Esophagus squamous epithelium (tissue), 5 donors: ENCODE results near the gene PLEKHM3. TPM values are rescaled to one million over a fixed set of nuclear protein-coding genes. Genes with fewer than 3 reads are reported as not detected.

Experiments
- DNase-seq: peaks from one replicate; lab custom pipeline; 2025; lab: John Stamatoyannopoulos, UW
- H3K27ac ChIP-seq, 4 donors: fragments of 200-600 bp; sonication (generic); one replicate each; pipeline ENCODE4 v1.5.1; 2016 to 2019; ENCODE audit warnings: mild to moderate bottlenecking in 1 of 4
- H3K27me3 ChIP-seq, 4 donors: fragments of 200-600 bp; sonication (generic); 1 replicate in 3 of 4; 2 replicates in 1 of 4; pipeline versions ENCODE4 v1.5.1 to v1.6.0; 2017 to 2021; ENCODE audit warnings: antibody characterized with exemption in 1 of 4
- H3K36me3 ChIP-seq, 3 donors: fragments of 200-600 bp; sonication (generic); one replicate each; pipeline ENCODE4 v1.5.1; 2016 to 2019
- H3K4me1 ChIP-seq, 3 donors: fragments of 200-600 bp; sonication (generic); one replicate each; pipeline ENCODE4 v1.5.1; 2017 to 2019
- H3K4me3 ChIP-seq, 4 donors: fragments of 200-600 bp; sonication (generic); 1 replicate in 3 of 4; 2 replicates in 1 of 4; pipeline ENCODE4 v1.5.1; 2016 to 2019; ENCODE audit warnings: mild to moderate bottlenecking in 2 of 4, moderate library complexity in 1 of 4
- H3K9me3 ChIP-seq, 3 donors: fragments of 200-600 bp; sonication (generic); one replicate each; pipeline ENCODE4 v1.5.1; 2016 to 2019
- POLR2A ChIP-seq, 4 donors: fragments of 450-650 bp; IDR thresholded peaks; one replicate each; pipeline ENCODE4 v1.6.1; 2017; ENCODE audit warnings: antibody characterized with exemption in 4 of 4, mild to moderate bottlenecking in 4 of 4, moderate library complexity in 3 of 4
- WGBS, 2 donors: methylation state at CpG; one replicate each; pipeline ENCODE4 v1.1.5; 2018; 5-methylcytosine and 5-hydroxymethylcytosine counted together
- intact Hi-C: fragments of 100-400 bp; cut with DNase I; formaldehyde crosslinking; loops from one replicate; pipeline ENCODE4 v1.15.0; 2022
- total RNA-seq, 4 donors: library from RNA; depleted of rRNA; stranded (reverse); fragments of >200 nt; gene quantifications; one replicate each; pipeline ENCODE4 v1.1.0, GENCODE V29; 2016
- TF ChIP-seq, protein P1 (sequence below), 6 experiments: fragments of 450-650 bp in 4 of 6; fragments of 200-600 bp in 2 of 6; sonication (generic) in 2 of 6; IDR thresholded peaks; one replicate each; pipeline ENCODE4 v1.5.1; 2016 to 2019; ENCODE audit warnings: antibody characterized with exemption in 6 of 6, mild to moderate bottlenecking in 4 of 6, moderate library complexity in 4 of 6
- donor health status: DM: yes; HTN: yes; CAD: no.

PLEKHM3 gene
- total RNA-seq, 4 donors from 2014 or later, result 3.7 to 19.3 (median 6.7) TPM

DNA sequence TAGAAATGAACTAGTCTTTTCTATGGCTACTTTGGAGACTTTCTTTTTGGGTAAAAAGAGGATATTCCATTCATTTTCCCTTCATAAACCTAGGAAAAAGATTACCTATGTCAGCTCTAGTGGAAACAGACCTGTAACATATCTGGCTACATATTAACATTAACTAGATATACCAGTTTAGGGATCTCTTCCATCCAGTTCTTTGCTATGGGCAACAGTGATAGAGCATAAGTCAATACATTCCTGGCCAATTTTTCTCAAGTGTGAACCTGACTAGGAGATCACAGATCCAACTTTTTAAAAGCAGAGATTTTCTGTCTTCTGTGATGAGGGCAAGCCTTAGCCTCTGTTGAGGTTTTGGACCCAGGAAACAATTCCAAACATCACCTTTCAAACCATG, 34.5 kb downstream of the PLEKHM3 start:
- TF ChIP-seq, protein P1, sequence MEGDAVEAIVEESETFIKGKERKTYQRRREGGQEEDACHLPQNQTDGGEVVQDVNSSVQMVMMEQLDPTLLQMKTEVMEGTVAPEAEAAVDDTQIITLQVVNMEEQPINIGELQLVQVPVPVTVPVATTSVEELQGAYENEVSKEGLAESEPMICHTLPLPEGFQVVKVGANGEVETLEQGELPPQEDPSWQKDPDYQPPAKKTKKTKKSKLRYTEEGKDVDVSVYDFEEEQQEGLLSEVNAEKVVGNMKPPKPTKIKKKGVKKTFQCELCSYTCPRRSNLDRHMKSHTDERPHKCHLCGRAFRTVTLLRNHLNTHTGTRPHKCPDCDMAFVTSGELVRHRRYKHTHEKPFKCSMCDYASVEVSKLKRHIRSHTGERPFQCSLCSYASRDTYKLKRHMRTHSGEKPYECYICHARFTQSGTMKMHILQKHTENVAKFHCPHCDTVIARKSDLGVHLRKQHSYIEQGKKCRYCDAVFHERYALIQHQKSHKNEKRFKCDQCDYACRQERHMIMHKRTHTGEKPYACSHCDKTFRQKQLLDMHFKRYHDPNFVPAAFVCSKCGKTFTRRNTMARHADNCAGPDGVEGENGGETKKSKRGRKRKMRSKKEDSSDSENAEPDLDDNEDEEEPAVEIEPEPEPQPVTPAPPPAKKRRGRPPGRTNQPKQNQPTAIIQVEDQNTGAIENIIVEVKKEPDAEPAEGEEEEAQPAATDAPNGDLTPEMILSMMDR (IDR thresholded peaks at IDR 0.05), result no peak
- no peak for TF ChIP-seq POLR2A (IDR thresholded peaks at IDR 0.05)
- no peak for DNase-seq
- peaks cover 0 to 15% (median 0%) of the 10 kb centered on the region in 3 donors for H3K4me1 ChIP-seq

DNA sequence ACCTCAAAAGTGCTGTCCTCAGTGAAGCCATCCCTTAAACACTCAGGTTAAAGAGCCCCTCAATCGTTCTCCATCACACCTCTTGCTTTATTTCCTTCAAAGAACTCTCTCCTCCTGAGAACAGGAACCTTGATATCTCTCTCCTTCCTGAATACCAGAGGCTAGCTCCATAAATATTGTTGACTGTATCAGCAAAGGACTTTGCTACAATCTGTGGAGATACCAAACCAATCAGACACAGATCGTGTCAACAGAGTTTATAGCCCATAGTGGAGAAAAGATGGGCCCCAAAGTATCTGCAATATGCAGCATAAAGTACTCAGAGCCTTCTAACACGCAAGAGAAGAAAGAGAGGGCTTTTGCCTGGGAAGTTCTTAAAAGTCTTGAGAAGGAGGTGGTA, 36.4 kb downstream of the PLEKHM3 start:
- intact Hi-C loops, result no loop called here
- Histone ChIP-seq H3K27ac (no peak overlapping the region), H3K36me3 (no peaks in the 10 kb centered on the region), H3K9me3 (no peaks in the 10 kb centered on the region), H3K4me1 (peaks cover 0 to 15% (median 0%) of the 10 kb centered on the region in 3 donors), H3K4me3 (no peak overlapping the region), H3K27me3 (no peaks in the 10 kb centered on the region)
- TF ChIP-seq POLR2A (IDR thresholded peaks at IDR 0.05), result no peak
- TF ChIP-seq, protein P1 (IDR thresholded peaks at IDR 0.05), result no peak
- 86 to 87% methylated on average over 3 of the region's 3 CpGs for WGBS, 2 donors
- DNase-seq, result no peak

More for the DNA sequence above, 34.5 kb downstream of the PLEKHM3 start:
- Histone ChIP-seq H3K27me3 (no peaks in the 10 kb centered on the region), H3K27ac (no peak overlapping the region), H3K9me3 (no peaks in the 10 kb centered on the region), H3K4me3 (no peak overlapping the region), H3K36me3 (no peaks in the 10 kb centered on the region)
- intact Hi-C loops, result no loop called here

DNA sequence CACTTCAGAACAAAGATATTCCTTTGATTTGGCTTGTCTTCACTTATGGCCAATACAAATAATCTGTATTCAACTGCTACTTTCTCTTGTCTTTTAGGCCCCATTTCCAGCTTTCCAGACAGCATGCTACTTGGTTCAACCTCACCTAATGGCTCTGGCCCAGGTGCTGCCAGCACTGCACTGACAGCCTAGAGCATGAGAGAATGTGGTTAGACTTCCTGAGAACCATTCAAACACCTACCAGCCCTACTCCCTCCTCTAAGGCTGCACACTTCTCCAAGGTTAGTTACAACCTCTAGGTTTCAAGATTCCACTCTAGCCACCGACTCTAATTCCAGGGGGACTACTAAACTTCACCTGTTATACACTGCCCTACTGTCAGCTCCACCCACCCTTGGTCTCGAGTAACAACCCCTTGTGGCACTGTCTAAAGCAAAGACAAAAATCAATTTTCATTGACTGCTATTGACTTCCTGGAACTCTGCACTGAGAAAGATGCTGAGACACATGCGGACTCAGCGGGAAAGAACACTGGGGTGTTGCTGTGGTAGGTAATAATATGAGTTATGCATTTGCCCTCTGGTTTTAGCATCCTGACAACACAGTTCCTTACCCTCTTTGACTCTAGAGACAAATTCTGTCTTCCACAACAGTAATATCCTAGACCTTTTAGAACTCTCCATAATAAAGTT, 38.2 kb downstream of the PLEKHM3 start:
- no peak for TF ChIP-seq POLR2A (IDR thresholded peaks at IDR 0.05)
- TF ChIP-seq, protein P1 (IDR thresholded peaks at IDR 0.05), result no peak
- Histone ChIP-seq H3K4me1 (peaks cover 0 to 7% (median 0%) of the 10 kb centered on the region in 3 donors), H3K4me3 (no peak overlapping the region), H3K36me3 (no peaks in the 10 kb centered on the region), H3K27ac (no peak overlapping the region), H3K9me3 (no peaks in the 10 kb centered on the region), H3K27me3 (no peaks in the 10 kb centered on the region)
- intact Hi-C loops, result no loop called here
- no peak for DNase-seq
- 89 to 93% methylated on average over 4 of the region's 4 CpGs for WGBS, 2 donors

DNA sequence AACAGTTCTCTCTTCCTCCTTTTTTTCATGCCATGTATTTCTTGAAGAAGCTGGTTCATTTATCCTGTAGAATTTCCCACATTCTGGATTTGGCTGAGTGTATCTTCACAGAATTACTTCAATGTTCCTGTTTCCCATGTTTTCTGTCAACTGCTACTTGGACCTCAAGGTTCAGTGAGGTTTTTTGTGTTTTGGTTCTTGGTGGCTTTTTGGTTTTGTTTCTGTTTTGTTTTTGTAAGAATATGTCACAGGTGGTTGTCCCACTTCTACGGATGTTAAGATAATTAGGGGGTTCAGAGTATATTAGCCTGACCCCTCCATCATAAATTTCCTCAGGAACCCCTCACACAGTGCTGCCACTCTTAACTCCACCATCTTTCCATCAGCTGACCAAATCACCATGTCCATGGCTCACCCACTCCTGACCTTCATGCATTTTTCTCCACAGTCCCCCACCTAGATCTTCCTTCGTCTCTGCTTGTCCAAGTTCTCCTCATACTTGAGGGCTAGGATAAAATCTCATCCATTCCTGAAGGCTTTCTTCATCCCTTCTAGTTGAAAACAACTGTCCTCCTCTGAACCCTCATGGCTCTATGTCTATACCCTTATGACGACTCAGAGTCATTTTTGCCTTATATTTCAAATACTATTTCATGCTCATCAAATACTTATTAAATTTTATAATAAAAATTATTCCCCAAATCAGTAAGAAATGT, 40.4 kb downstream of the PLEKHM3 start:
- Histone ChIP-seq H3K4me3 (no peak overlapping the region), H3K27ac (no peak overlapping the region), H3K27me3 (no peaks in the 10 kb centered on the region), H3K4me1 (no peaks in the 10 kb centered on the region), H3K9me3 (no peaks in the 10 kb centered on the region), H3K36me3 (no peaks in the 10 kb centered on the region)
- TF ChIP-seq, protein P1 (IDR thresholded peaks at IDR 0.05), result no peak
- no peak for TF ChIP-seq POLR2A (IDR thresholded peaks at IDR 0.05)
- intact Hi-C loops, result no loop called here
- WGBS, 2 donors, result 88 to 91% methylated on average over 3 of the region's 3 CpGs
- DNase-seq, result no peak

DNA sequence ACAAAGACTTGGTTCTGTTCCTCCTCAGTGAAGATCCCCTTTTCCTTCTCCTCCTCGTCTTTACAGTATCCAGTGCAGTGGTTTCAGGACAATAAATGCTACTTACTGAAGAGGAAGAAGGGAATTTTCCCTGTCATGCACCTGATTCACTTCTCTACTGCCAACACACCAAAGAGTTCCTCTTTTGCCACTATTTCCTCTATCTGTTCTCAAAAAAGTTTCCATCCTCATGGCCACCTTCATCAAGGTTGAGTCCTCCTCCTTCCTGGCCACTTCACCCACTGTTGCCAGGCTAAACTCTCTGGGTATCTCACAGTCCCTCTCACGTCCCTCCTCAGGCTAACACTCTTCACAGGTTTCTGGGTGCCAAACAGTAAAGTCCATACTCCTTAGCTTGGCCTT, 41.7 kb downstream of the PLEKHM3 start:
- Histone ChIP-seq H3K9me3 (no peaks in the 10 kb centered on the region), H3K36me3 (no peaks in the 10 kb centered on the region), H3K27ac (no peak overlapping the region), H3K4me3 (no peak overlapping the region), H3K27me3 (no peaks in the 10 kb centered on the region), H3K4me1 (no peaks in the 10 kb centered on the region)
- intact Hi-C loops, result no loop called here
- TF ChIP-seq, protein P1 (IDR thresholded peaks at IDR 0.05), result no peak
- no peak for TF ChIP-seq POLR2A (IDR thresholded peaks at IDR 0.05)
- WGBS, 2 donors, result 74 to 81% methylated on average over 2 of the region's 2 CpGs
- no peak for DNase-seq
